A549 (cell line): ENCODE measurements around the gene PIGU.

Experiments
- CEBPB ChIP-seq, 2 experiments: fragments of >200 bp in 1 of 2; sonication (Bioruptor Twin) in 1 of 2; formaldehyde crosslinking in 1 of 2; IDR thresholded peaks; 2 replicates each; pipeline ENCODE4 v1.6.1; 2012 to 2016
- CHD2 ChIP-seq: fragments of 150-350 bp; IDR thresholded peaks from 2 replicates; pipeline ENCODE4 v1.6.1; 2014; ENCODE audit warnings: low read length; ENCODE audit not compliant: partially characterized antibody
- EP300 ChIP-seq, 2 experiments: fragments of >200 bp; sonication (Bioruptor Twin); formaldehyde crosslinking; IDR thresholded peaks; 2 replicates in 1 of 2; 3 replicates in 1 of 2; pipeline ENCODE4 v1.6.1; 2016 to 2017
- ESRRA ChIP-seq: fragments of 150-350 bp; IDR thresholded peaks from 2 replicates; pipeline ENCODE4 v1.6.1; 2014; ENCODE audit warnings: mild to moderate bottlenecking, low read length, borderline replicate concordance
- MYC ChIP-seq: IDR thresholded peaks from 2 replicates; pipeline ENCODE4 v1.6.1; 2012; ENCODE audit warnings: mild to moderate bottlenecking, inconsistent platforms, low read length, improper control_type of control experiment, borderline replicate concordance
- POLR2A ChIP-seq: IDR thresholded peaks from 2 replicates; pipeline ENCODE4 v1.6.1; 2012; ENCODE audit warnings: mild to moderate bottlenecking, low read length
- RCOR1 ChIP-seq: fragments of 150-350 bp; IDR thresholded peaks from 2 replicates; pipeline ENCODE4 v1.6.1; 2014; ENCODE audit warnings: antibody characterized with exemption, low read length, low read depth
- RFX5 ChIP-seq: fragments of 450-650 bp; IDR thresholded peaks from 2 replicates; pipeline ENCODE4 v1.7.1; 2014; ENCODE audit warnings: antibody characterized with exemption, mild to moderate bottlenecking, moderate library complexity
- TF ChIP-seq, protein P1 (sequence below): fragments of >200 bp; sonication (Bioruptor Twin); formaldehyde crosslinking; IDR thresholded peaks from 3 replicates; pipeline ENCODE4 v1.5.1; 2016
- TF ChIP-seq, protein P2 (sequence below): fragments of 450-650 bp; IDR thresholded peaks from 2 replicates; pipeline ENCODE4 v1.6.1; 2014; ENCODE audit warnings: antibody characterized with exemption

DNA sequence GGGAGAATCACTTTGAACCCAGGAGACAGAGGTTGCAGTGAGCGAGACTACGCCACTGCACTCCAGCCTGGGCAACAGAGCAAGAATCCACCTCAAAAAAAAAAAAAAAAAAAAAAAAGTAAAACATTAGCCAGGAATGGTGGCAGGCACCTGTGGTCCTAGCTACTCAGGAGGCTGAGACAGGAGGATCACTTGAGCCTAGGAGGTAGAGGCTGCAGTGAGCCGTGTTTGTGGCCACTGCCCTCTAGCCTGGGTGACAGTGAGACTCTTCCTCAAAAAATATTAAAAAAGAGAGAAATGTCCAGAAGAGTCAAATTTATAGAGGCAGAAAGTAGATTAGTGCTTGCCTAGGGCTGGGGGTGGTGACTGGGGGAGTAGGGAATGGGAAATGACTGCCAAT lies 6.8 kb upstream of the PIGU start:
- TF ChIP-seq, protein P1, sequence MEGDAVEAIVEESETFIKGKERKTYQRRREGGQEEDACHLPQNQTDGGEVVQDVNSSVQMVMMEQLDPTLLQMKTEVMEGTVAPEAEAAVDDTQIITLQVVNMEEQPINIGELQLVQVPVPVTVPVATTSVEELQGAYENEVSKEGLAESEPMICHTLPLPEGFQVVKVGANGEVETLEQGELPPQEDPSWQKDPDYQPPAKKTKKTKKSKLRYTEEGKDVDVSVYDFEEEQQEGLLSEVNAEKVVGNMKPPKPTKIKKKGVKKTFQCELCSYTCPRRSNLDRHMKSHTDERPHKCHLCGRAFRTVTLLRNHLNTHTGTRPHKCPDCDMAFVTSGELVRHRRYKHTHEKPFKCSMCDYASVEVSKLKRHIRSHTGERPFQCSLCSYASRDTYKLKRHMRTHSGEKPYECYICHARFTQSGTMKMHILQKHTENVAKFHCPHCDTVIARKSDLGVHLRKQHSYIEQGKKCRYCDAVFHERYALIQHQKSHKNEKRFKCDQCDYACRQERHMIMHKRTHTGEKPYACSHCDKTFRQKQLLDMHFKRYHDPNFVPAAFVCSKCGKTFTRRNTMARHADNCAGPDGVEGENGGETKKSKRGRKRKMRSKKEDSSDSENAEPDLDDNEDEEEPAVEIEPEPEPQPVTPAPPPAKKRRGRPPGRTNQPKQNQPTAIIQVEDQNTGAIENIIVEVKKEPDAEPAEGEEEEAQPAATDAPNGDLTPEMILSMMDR = no peak
- TF ChIP-seq EP300 (IDR thresholded peaks at IDR 0.05) (no peak), CEBPB (IDR thresholded peaks at IDR 0.05) (no peak), POLR2A (no peak), RCOR1 (no peak), MYC (no peak), RFX5 (no peak), CHD2 (no peak), ESRRA (no peak)
- TF ChIP-seq, protein P2, sequence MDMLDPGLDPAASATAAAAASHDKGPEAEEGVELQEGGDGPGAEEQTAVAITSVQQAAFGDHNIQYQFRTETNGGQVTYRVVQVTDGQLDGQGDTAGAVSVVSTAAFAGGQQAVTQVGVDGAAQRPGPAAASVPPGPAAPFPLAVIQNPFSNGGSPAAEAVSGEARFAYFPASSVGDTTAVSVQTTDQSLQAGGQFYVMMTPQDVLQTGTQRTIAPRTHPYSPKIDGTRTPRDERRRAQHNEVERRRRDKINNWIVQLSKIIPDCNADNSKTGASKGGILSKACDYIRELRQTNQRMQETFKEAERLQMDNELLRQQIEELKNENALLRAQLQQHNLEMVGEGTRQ = no peak
